Fibroblast of lung (primary cell): ENCODE data around the gene C21orf91.

Experiments
- EZH2 ChIP-seq: IDR thresholded peaks from 2 replicates; pipeline ENCODE4 v1.5.1; 2012; ENCODE audit warnings: low read length, control low read depth, mild to moderate bottlenecking; ENCODE audit errors: missing control alignments
- TF ChIP-seq, protein P1 (sequence below), 2 donors: IDR thresholded peaks in 1 of 2; conservative IDR thresholded peaks in 1 of 2; 1 replicate in 1 of 2; 2 replicates in 1 of 2; pipeline ENCODE4 v1.5.1; 2011 to 2012; ENCODE audit warnings: low read length in 2 of 2, control low read depth in 1 of 2, inconsistent platforms in 1 of 2, low read depth in 1 of 2, mild to moderate bottlenecking in 1 of 2

DNA sequence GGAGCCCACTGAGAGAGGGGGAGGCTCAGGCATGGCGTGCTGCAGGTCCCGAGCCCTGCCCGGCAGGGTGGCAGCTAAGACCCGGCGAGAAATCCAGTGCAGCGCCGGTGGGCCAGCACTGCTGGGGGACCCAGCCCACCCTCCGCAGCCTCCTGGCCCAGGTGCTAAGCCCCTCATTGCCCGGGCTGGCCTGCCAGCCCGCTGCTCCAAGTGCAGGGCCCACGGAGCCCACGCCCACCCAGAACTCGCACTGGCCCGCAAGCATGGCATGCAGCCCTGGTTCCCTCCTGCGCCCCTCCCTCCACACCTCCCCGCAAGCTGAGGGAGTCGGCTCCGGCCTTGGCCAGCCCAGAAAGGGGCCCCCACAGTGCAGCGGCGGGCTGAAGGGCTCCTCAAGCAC is 61.5 kb downstream of the C21orf91 start:
- TF ChIP-seq, protein P1, sequence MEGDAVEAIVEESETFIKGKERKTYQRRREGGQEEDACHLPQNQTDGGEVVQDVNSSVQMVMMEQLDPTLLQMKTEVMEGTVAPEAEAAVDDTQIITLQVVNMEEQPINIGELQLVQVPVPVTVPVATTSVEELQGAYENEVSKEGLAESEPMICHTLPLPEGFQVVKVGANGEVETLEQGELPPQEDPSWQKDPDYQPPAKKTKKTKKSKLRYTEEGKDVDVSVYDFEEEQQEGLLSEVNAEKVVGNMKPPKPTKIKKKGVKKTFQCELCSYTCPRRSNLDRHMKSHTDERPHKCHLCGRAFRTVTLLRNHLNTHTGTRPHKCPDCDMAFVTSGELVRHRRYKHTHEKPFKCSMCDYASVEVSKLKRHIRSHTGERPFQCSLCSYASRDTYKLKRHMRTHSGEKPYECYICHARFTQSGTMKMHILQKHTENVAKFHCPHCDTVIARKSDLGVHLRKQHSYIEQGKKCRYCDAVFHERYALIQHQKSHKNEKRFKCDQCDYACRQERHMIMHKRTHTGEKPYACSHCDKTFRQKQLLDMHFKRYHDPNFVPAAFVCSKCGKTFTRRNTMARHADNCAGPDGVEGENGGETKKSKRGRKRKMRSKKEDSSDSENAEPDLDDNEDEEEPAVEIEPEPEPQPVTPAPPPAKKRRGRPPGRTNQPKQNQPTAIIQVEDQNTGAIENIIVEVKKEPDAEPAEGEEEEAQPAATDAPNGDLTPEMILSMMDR (conservative IDR thresholded peaks at IDR 0.05 in 1 of 2, IDR thresholded peaks at IDR 0.05 in 1 of 2; ENCODE audit: low read depth in 1 of 2, low read length in 2 of 2) = no peak
- no peak for TF ChIP-seq EZH2
